HT-29 (cell line): Measurements from ENCODE around the gene ZNF862. TPM values are rescaled to one million over a fixed set of nuclear protein-coding genes. Genes with fewer than 3 reads are reported as not detected.
"Not testable (repeated sequence)": the region's sequence is repeated elsewhere in the genome, so short reads cannot be mapped to it uniquely, and the experiment has no call there.

Experiments
- DNase-seq: peaks from one replicate; pipeline ENCODE4 v3.0.0-alpha.2; 2015; ENCODE audit warnings: low spot score
- total RNA-seq: library from RNA; depleted of rRNA; stranded (reverse); fragments of >200 nt; shearing (Covaris generic); gene quantifications from 2 replicates; pipeline ENCODE4 v1.2.3, GENCODE V29; 2014

ZNF862 gene
- total RNA-seq, 1 experiment from 2014 or later: 11.7 TPM

DNA sequence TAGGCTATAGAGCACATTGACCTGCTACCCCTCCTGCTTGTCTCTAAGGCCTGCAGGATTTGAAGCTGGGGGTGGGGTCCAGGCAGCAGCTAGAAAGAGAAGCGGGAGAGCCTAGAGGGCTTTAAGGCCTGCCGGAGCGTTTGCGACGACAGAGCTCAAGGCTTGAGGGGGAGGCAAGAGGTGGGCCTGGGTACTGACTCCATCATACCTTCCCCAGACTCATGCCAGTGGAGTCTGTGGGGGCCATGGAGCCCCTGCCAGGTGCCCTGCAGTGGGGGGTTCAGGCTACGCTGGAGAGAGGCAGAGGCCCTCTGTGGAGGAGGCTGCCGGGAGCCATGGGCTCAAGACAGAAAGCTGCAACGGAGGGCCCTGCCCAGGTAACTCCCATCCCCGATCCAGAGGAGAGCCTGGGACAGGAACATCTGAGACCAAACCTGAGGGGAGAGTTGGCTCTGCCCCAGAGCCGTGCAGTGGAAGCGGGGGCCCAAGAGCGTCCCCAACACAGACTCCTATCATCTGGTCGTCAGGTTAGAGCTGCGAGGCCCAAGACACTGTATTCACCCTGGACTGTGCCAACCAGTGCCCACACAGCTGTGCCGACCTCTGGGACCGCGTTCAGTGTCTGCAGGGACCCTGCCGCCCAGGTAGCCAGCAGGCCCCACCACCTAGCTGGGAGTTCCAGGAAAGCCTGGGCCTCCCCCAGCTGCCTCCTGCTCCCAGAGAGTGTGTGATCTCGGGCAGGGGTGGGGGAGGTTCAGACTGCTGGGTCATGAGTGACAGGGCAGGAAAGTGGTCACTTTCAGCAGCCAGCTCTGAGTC is 13.2 kb upstream of the ZNF862 start:
- DNase-seq: no peak

DNA sequence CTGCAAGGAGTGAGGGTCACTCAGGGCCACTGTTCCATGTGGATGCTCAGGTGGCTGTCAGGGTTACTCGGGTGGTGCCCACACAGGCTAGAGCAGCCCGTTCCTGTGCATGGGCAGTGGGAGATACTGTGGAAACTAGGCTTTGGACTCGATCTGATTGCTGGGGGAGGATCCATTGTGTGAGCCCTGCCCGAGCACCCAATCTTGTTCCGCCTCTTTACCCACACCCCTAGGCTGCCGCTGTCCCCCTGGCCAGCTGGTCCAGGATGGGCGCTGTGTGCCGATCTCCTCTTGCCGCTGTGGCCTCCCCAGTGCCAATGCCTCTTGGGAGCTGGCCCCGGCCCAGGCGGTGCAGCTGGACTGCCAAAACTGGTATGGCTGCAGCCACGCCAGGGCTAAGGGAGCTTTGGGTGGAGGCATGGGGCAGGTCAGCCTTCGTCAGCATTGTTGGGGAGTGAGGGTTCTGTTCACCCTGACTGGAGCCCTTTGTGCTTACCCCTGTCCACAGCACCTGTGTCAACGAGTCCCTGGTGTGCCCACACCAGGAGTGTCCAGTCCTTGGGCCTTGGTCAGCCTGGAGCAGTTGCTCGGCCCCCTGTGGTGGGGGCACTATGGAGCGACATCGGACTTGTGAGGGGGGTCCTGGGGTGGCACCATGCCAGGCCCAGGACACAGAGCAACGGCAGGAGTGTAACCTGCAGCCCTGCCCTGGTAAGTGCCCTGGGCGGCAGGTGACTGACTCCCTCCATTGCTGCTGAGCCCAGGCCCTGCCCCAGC is 12.4 kb upstream of the ZNF862 start:
- DNase-seq: no peak

DNA sequence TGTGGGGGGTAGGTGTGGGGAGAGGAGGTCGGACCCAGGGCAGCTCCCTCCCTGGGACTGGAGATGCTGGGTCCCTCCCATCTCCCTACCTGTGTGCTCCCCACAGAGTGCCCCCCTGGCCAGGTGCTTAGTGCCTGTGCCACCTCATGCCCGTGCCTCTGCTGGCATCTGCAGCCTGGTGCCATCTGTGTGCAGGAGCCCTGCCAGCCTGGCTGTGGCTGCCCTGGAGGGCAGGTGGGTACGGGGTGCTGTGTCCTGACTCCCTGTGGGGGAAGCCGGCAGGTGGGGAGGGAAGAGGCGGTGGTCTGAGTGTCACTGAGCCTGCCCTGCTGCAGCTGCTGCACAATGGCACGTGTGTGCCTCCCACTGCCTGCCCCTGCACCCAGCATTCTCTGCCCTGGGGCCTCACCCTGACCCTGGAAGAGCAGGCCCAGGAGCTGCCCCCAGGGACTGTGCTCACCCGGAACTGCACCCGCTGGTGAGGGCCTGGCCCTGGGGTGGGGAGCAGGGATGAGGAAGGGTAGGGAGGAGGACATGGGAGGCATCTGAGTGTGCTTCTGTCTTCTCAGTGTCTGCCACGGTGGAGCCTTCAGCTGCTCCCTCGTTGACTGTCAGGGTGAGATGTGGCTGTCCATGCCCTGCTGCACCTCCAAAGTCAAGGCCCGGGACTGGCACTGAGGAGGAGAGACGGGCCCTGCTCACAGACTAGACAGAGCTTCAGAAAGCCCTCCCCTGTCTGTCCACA is 11.7 kb upstream of the ZNF862 start:
- no peak for DNase-seq

DNA sequence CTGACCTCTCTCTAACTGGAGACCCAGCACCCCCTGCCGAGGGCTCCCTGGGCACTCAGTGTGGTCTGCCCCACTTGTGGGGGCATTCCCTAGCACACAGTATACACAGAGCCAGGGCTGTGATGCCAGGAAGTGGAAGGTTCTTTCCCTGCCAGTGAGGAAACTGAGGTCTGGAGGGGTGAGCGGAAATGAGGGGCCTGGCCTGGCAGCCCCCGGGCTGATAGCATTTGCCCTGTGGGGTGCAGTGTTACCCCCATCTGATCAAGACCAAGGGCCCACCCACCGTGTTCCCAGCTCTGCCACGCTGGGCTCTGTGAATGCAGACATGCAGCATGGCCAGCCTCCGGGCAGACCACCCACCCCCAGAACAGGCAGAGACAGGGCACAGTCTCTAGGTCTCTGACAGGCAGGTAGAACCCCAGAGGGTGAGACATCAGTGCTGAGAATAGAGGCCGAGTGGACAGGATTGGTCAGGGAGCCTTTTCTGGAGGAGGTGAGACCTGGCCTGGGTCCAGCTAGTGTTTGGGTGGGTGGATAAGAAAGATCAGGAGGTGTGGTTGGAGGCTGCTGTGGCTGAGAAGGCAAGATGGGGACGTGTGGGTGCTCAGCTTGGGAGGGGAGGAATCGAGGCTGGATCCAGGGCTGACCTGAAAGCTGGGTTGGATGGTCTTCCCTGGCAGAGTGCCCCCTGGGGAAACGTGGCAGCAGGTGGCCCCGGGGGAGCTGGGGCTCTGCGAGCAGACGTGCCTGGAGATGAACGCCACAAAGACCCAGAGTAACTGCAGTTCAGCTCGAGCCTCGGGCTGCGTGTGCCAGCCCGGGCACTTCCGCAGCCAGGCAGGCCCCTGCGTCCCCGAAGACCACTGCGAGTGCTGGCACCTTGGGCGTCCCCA is 10.8 kb upstream of the ZNF862 start:
- DNase-seq: no peak

DNA sequence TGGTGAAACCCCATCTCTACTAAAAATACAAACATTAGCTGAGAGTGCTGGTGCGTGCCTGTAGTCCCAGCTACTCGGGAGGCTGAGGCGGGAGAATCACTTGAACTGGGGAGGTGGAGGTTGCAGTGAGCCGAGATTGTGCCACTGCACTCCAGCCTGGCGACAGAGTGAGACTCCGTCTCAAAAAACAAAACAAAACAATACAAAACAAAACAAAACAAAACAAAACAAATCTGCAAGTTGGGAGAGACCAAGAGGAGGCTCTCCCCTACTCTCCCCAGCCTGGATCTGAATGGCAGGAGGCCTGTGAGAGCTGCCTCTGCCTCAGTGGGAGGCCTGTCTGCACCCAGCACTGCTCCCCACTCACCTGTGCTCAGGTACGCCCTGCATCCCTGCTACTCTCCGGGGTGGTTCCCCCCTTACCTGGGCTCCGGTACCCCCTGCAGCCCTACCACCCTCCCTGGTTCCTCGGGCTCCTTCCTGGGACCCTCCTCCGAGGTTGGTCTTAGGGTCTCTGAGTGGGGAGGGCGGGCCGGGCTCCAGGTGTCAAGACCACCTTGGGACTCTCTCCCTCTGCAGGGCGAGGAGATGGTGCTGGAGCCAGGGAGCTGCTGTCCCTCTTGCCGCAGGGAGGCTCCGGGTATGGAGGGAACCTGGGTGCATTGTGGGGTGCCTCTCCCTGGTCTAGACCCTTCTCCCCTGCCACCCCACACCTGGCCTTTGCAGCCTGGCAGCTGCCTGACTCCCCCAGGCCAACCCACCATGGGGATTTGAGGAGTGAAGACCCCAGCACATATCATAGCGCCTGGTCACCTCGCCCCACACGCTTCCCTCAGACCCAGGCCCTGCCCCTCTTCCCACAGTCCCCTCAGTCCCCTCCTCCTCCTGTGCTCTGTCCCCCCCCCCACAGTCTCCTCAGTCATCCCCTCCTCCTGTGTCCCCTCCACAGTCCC is 9.5 kb upstream of the ZNF862 start:
- DNase-seq: no peak

DNA sequence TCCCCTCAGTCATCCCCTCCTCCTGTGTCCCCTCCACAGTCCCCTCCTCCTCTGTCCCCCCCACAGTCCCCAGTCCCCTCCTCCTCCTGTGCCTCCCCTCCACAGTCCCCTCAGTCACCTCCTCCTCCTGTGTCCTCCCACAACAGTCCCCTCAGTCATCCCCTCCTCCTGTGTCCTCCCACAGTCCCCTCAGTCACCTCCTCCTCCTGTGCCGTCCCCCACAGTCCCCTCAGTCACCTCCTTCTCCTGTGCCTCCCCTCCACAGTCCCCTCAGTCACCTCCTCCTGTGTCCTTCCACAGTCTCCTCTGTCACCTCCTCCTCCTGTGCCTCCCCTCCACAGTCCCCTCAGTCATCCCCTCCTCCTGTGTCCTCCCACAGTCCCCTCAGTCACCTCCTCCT is 7.6 kb upstream of the ZNF862 start:
- DNase-seq: not testable (repeated sequence)

DNA sequence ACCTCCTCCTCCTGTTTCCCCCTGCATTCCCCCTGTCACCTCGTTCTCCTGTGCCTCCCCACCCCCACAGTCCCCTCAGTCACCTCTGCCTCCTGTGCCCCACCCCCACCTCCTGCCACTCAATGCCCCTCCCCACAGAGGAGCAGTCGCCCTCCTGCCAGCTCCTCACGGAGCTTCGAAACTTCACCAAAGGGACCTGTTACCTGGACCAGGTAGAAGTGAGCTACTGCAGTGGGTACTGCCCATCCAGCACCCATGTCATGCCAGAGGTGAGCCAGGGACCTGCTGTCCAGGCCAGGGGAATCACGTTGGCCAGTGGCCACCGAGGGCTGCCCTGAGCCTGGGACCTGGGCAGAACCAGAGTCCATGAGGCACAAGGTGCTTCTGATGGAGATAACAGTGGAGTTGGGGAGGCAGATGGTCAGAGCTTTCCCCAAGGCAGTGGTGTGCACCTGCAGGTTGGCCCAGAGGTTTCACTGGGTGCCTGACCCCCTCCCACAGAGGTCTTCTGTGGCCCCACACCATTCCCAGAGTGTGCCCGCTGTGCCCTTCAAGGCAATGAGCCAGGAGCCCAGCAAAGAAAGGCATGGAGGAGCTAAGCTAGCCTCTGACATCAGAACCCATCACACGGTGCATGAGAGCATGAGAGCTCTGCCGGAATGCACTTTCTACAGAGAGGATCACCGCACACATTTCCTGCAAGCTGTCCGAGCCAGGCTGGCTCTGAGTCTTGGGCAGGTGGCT is 7.0 kb upstream of the ZNF862 start:
- DNase-seq: no peak

DNA sequence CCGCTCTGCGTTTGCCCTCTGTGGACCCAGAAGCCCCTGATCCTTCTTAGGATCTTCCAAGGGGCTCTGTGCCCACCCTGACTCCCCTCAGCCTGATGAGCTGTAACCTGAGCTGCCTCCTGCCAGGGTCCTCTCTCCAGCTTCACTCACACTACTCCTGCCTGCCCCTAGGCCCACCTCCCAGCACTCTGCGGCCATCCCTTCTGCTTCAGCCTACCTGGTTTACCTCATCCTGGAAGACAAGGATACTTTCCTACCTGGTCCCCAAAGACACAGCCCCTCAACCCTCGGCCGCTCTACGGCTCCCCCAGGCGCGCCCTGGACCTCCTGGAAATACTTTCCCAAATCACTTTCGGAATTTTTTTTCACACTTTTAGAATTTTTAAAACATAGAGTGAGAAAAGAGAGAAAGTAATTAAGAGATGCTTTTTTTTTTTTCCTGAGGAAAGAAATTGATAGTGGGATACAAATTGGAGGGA is 6.4 kb upstream of the ZNF862 start:
- DNase-seq: no peak

DNA sequence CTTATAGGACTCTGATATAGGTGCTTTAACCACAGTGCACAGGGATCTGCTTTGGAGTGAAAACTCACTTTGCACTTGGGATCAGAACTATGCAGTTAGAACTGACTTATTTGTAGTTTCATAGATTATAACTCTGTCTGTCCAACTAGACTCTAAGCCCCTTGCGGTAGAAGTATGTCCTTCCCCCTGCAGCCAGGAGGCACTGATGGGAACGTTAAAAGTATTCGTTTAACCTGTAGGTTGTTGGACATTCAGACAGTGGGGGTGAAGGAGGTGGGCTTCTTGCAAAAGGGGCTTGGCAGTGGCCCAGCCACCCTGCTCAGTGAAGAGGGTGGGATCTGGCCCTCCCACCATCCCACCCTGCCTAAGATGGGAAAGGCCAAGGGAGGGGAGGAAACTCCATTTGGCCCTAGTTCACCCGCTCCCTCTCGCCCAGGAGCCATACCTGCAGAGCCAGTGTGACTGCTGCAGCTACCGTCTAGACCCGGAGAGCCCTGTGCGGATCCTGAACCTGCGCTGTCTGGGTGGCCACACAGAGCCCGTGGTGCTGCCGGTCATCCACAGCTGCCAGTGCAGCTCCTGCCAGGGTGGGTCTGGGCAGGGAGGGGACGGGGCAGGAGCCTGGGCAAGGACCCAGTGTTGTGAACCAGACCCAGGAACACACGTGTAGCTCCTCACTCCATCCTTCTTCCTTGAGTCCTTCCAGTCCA is 5.7 kb upstream of the ZNF862 start:
- no peak for DNase-seq

DNA sequence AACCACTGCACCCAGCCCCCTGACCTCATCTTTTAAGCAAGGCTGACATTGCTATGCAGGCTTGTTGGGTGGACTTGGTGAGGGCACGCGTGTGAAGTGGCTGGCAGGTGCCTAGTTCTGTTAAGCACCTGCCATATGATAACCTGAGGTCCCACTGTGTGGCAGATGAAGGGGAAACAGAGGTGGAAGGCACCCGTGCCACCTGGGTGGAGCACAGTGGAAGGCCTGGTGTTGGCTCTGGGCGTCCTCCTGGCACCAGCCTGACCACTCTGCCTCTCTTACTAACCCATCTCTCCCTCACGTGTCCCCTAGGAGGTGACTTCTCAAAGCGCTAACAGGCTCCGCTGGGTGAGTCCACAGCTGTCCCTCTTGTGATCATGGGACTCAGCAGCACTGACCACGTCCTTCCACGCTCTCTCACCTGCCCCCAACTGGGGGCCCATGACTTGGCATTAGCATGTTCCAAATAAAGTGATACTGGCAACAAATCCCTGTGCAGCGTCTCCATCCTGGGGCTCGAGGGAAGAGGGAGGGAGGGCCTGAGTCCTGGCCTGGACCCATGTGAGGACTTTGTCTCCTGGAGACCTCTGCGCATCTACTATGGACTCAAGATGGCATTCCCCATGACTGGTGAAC is 4.6 kb upstream of the ZNF862 start:
- DNase-seq: no peak

DNA sequence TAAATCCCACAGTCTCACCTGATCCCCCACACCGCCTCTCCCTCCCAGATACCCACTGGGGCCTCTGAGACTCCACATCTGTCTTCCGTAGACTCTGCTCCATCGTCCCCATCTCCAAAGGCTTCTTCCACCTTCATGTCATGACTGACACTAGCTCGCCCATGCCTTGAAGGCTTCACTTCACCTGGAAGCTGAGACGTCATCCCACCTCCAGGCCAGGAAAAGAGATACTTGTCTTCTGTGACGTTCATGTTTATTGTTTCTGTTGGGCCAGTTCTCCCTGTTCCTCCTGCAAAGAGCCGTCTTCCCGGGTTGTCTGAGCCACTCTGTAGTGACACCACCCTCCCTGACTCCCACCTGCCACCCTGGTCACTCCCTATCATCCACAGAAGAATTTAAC is 3.6 kb upstream of the ZNF862 start:
- DNase-seq: no peak

DNA sequence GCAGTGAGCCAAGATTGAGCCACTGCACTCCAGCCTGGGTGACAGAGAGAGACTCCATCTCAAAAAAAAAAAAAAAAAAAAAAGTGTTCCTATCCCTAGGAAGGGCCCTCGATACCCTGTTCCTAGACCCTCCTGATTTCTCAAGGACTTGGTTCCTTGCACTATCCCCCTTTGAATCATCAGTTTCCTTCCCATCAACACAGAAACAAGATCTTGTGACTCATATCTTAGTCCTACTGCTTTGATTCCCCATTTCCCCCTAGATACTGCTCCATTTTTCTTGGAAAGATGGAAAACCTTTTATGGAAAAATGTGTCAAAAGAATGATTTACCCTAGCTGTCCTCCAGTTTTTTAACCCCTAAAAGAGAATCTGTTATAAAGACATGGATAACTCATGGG is 1.7 kb upstream of the ZNF862 start:
- DNase-seq: no peak

DNA sequence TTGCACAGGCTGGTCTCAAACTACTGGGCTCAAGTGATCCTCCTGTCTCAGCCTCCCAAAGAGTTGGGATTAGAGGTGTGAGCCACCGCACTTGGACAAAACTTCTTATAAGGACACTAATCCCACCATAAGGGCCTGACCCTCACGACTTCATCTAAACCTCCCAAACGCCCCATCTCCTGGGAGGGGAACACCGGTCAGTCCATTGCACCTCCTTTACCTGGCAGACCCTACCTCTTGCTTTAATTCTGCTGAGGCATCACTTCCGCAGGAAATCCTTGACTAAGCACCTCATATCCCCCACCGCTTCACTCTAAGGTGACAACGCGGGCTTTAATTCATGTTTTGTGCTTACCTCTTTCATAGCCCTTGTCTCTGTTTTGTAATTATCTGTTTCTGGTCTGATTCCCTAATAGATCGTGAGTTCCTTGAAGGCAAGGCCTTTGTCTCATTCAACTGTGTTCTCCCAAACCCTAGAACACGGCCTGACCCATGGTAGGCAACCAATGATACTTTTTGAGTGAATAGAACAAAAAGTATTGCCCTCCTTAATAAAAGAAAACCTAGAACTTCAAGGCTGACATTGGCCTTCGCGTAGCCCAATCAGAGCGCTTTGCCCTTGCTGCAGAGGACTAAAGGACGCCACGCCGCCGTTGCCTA is 481 bp upstream of the ZNF862 start:
- no peak for DNase-seq

DNA sequence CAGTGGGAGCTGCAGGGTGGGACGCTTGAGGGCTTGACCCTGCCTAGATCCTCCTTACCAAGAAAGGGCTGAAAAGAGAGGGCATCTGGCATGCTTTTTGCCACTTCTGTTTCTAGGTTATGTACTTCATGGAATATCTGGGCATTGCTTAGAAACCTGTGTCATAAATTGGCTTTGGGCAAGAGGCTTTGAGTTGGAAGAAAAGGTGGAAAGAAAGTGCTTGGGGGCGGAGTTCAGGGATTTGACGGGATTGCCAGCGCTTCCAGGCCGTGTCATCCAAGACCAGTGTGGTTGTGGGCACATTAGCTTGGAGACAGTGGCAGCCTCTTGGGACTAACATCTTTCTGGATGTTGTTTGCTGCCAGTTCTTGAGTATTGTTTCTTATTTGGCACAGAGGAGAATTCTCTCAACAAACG is 825 bp downstream of the ZNF862 start:
- DNase-seq: peak; percentile 64

DNA sequence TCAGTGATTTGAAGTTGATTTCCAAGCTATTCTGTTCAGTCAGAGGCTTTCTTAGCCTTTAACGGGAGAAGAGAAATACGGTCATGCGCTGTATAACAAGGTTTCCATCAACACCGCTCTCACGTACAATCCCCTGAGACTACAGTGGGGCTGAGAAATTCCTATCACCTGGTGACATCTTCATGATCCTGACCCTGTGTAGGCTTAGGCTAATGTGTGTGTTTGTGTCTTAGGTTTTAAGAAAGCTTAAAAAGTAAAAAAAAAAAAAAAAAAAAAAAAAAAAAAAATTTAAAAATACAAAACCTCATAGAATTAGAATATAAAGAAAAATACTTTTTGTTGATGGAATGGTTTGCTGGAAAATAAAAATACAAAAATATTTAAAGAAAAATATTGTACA is 1.8 kb downstream of the ZNF862 start:
- no peak for DNase-seq

DNA sequence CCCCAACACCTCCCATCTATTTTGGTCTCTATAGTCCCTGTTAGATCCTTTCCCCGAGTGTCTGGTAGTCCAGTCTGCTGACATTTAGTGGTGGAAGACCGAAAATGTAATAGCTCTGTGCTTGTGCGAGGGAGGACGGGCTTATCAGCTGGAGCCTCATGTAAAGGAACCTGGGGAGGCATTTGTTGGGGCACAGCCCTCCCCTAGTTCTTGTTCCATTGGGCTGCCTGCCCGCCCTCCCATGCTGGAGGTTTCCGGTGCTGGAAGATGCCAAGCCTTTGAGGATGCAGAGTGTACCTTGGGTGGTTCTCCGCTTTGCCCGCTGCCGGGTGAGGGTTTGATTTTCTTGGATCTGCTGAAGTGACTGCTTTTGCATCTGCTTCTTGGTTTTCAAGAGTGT is 5.4 kb downstream of the ZNF862 start:
- no peak for DNase-seq

DNA sequence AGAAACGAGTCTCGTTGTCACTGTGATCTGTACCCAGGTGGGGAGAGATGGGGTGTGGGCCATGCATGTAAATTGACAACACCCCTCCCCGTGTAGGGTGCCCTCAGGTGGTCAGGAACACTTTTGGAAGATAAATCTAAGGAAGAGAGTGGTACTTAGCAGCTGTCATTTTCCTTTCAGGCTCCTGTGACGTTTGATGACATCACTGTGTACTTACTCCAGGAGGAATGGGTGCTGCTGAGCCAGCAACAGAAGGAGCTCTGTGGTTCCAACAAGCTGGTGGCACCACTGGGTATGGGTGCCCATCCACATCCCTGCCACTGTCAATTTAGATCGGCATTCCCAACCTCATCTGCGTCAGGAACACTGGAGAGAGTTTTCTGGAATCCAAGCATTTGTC is 6.3 kb downstream of the ZNF862 start:
- no peak for DNase-seq
